Skeletal muscle satellite cell (primary cell): ENCODE results near the gene FYB1.
A peak's percentile ranks its signal among the peaks of the same experiment; 100 is the strongest.

Experiments used
- H3K27me3 ChIP-seq: 2 replicates; pipeline ENCODE4 v1.7.0; 2013; ENCODE audit warnings: low read length; ENCODE audit not compliant: control insufficient read depth, insufficient read depth
- H3K36me3 ChIP-seq: 2 replicates; pipeline ENCODE4 v1.7.0; 2013; ENCODE audit warnings: mild to moderate bottlenecking, control low read depth, low read length; ENCODE audit not compliant: insufficient read depth
- H3K4me1 ChIP-seq: 2 replicates; pipeline ENCODE4 v1.7.0; 2013; ENCODE audit warnings: low read length; ENCODE audit not compliant: control insufficient read depth, insufficient read depth
- H3K4me2 ChIP-seq: 2 replicates; pipeline ENCODE4 v1.7.0; 2013; ENCODE audit warnings: mild to moderate bottlenecking, low read length
- H3K4me3 ChIP-seq: 2 replicates; pipeline ENCODE4 v1.7.0; 2013; ENCODE audit warnings: low read length
- H3K9ac ChIP-seq: 2 replicates; pipeline ENCODE4 v1.7.0; 2013; ENCODE audit warnings: mild to moderate bottlenecking, low read depth, low read length, moderate library complexity
- H3K9me3 ChIP-seq: replicated peaks from 2 replicates; pipeline ENCODE4 v1.7.0; 2013; ENCODE audit warnings: mild to moderate bottlenecking, control low read depth, low read length

FYB1 gene

GRCh38 chr5:39107350-39107749 lies 112.0 kb downstream of the FYB1 start:
- H3K4me2 ChIP-seq: no peak overlapping the region
- H3K9me3 ChIP-seq: no peaks in the 10 kb centered on the region
- H3K27me3 ChIP-seq: no peaks in the 10 kb centered on the region
- H3K9ac ChIP-seq: no peak overlapping the region
- no peaks in the 10 kb centered on the region for H3K36me3 ChIP-seq
- H3K4me3 ChIP-seq: no peak overlapping the region
- H3K4me1 ChIP-seq: peaks cover 31% of the 10 kb centered on the region

- Histone ChIP-seq H3K4me3 (no peak overlapping the region), H3K36me3 (no peaks in the 10 kb centered on the region), H3K27me3 (no peaks in the 10 kb centered on the region), H3K9ac (no peak overlapping the region), H3K9me3 (no peaks in the 10 kb centered on the region), H3K4me1 (peaks cover 38% of the 10 kb centered on the region), H3K4me2 (peak overlapping the region; percentile 44)
Observed at GRCh38 chr5:39106322-39106721, 113.0 kb downstream of the FYB1 start.

DNA sequence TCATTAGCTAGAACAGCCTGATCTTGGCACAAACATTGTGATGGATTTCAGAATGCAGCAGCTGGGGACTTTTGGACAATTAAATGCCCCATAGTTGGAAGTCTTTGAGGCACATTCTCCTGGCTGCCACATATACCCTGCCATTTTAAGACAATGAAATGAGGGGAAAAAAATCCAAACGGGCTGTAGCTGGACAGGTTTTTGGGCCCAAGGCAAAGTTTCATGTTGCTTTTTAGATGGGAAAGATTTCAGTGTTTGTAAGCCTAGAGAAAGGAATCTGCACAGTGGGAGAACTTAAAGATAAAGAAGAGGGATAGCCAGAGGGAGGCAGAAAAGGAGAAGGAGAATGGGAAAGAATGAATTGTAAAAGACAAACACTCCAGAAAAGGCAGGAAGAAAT lies 115.1 kb downstream of the FYB1 start:
- Histone ChIP-seq H3K4me1 (peaks cover 55% of the 10 kb centered on the region), H3K36me3 (no peaks in the 10 kb centered on the region), H3K4me2 (no peak overlapping the region), H3K4me3 (no peak overlapping the region), H3K9me3 (no peaks in the 10 kb centered on the region), H3K9ac (no peak overlapping the region), H3K27me3 (no peaks in the 10 kb centered on the region)

- peaks cover 49% of the 10 kb centered on the region for H3K4me1 ChIP-seq
- no peaks in the 10 kb centered on the region for H3K36me3 ChIP-seq
- peak overlapping the region; percentile 68 for H3K4me2 ChIP-seq
- no peak overlapping the region for H3K4me3 ChIP-seq
- H3K27me3 ChIP-seq: no peaks in the 10 kb centered on the region
- no peaks in the 10 kb centered on the region for H3K9me3 ChIP-seq
- peak overlapping the region; percentile 24 for H3K9ac ChIP-seq
Observed at GRCh38 chr5:39102684-39103155, 116.6 kb downstream of the FYB1 start.

DNA sequence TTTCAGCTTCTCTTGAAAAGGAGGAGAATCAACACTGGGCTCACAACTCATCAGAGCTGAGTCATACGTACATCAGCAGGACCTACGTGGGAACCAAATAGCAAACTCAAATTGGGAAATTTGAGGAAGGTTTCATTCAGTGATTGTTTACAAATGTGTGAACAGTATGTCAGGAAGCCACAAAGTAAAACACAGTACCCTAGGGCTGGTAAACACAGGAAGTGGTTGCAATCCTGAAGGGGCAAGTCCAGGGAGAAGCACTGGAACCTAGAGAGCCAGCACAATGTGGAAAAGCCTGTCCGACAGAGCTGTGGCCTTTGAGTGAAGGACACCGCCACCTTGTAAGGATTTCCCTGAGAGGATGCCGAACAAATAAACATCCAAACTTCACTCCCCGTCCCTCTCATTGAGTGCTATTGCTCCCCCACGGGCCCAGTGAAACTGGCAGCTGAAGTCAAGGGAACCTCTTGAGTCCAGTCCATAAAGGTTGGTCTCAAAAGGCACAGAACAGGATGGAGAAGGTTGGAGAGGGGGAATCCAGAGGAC lies 118.4 kb downstream of the FYB1 start:
- peak overlapping the region; percentile 48 for H3K4me2 ChIP-seq
- peak overlapping the region; percentile 32 for H3K4me3 ChIP-seq
- peak overlapping the region; percentile 64 for H3K9ac ChIP-seq
- no peaks in the 10 kb centered on the region for H3K9me3 ChIP-seq
- no peaks in the 10 kb centered on the region for H3K27me3 ChIP-seq
- peaks cover 42% of the 10 kb centered on the region for H3K4me1 ChIP-seq
- no peaks in the 10 kb centered on the region for H3K36me3 ChIP-seq

DNA sequence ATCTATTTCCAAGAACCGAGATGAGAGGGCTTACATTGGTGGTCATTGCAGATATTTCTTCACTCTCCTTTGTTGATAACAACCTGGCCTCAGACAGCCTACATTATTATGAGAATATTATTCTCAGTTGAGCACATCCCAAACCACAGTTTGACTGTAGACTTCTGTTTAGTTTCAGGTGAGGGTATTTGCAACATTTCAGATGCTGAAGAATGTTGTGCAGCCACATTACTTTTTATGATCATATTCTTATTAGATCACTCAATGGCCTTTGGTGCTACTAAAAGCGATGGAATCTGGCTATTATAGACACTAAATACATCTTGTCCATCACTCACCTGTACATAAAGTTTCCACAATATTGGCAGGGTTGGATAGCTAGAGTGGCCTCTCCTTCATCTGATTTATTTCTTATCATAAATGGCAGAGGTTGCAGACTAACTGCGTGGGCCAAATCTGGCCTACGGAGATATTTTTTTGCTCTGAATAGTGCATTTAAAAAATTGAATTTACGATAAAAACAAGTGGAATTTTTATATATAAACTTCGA lies 119.0 kb downstream of the FYB1 start:
- peak overlapping the region; percentile 18 for H3K4me2 ChIP-seq
- H3K4me3 ChIP-seq: no peak overlapping the region
- H3K9ac ChIP-seq: peak overlapping the region; percentile 38
- no peaks in the 10 kb centered on the region for H3K36me3 ChIP-seq
- H3K27me3 ChIP-seq: no peaks in the 10 kb centered on the region
- H3K9me3 ChIP-seq: no peaks in the 10 kb centered on the region
- H3K4me1 ChIP-seq: peaks cover 42% of the 10 kb centered on the region

GRCh38 chr5:39099831-39100230 lies 119.5 kb downstream of the FYB1 start:
- H3K4me1 ChIP-seq: peaks cover 42% of the 10 kb centered on the region
- no peaks in the 10 kb centered on the region for H3K36me3 ChIP-seq
- H3K4me3 ChIP-seq: no peak overlapping the region
- no peak overlapping the region for H3K9ac ChIP-seq
- no peaks in the 10 kb centered on the region for H3K9me3 ChIP-seq
- H3K27me3 ChIP-seq: no peaks in the 10 kb centered on the region
- H3K4me2 ChIP-seq: no peak overlapping the region

DNA sequence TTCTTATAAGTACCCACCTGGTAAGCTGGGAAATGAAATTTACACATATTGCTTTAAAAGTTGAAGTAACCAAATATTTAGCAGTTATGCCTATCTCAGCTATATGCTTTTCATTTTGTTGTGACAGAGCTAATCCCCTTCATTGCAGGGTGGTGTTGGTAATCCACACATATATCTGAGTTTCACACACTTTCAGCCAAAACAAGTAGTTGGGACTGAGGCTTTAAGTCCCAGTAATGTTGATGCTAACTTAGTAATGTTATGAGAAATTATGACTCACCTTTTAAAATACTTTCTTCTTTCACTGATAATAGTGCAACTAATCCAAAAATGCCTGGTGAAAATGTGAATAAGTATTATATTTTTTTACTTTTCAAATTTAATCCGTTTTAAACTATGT lies 126.0 kb downstream of the FYB1 start:
- Histone ChIP-seq H3K27me3 (no peaks in the 10 kb centered on the region), H3K36me3 (no peaks in the 10 kb centered on the region), H3K9me3 (no peaks in the 10 kb centered on the region), H3K4me2 (peak overlapping the region; percentile 27), H3K4me1 (peaks cover 17% of the 10 kb centered on the region), H3K9ac (peak overlapping the region; percentile 21), H3K4me3 (no peak overlapping the region)

- Histone ChIP-seq H3K36me3 (no peaks in the 10 kb centered on the region), H3K4me3 (no peak overlapping the region), H3K27me3 (no peaks in the 10 kb centered on the region), H3K9ac (peak overlapping the region; percentile 21), H3K4me2 (peak overlapping the region; percentile 27), H3K9me3 (no peaks in the 10 kb centered on the region), H3K4me1 (peaks cover 17% of the 10 kb centered on the region)
Observed at GRCh38 chr5:39092581-39093351, 126.6 kb downstream of the FYB1 start.

DNA sequence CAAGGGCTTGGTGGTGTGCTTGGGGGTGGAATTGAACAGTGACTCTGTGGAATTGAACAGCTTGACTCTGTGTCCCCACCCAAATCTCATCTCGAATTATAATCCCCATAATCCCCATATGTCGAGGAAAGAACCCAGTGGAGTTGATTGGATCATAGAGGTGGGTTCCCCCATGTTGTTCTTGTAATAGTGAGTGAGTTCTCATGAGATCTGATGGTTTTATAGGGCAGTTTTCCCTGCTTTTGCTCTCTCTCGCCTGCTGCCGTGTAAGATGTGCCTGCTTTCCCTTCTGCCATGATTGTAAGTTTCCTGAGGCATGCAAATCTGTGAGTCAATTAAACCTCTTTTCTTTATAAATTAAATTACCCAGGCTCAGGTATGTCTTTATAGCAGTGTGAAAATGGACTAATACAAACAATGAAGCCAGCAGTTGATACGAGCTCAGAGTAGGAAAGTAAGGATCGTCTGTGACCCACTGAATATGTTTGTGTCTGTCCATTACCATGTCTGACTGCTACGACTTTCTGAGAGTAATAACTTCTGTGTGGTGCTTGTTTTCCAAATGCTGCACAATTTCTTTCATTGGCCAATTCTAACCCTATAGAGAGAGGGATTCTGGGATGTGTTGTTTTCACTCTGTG lies 127.3 kb downstream of the FYB1 start:
- peaks cover 17% of the 10 kb centered on the region for H3K4me1 ChIP-seq
- H3K4me2 ChIP-seq: peak overlapping the region; percentile 27
- H3K9me3 ChIP-seq: no peaks in the 10 kb centered on the region
- H3K27me3 ChIP-seq: no peaks in the 10 kb centered on the region
- no peaks in the 10 kb centered on the region for H3K36me3 ChIP-seq
- no peak overlapping the region for H3K9ac ChIP-seq
- no peak overlapping the region for H3K4me3 ChIP-seq

DNA sequence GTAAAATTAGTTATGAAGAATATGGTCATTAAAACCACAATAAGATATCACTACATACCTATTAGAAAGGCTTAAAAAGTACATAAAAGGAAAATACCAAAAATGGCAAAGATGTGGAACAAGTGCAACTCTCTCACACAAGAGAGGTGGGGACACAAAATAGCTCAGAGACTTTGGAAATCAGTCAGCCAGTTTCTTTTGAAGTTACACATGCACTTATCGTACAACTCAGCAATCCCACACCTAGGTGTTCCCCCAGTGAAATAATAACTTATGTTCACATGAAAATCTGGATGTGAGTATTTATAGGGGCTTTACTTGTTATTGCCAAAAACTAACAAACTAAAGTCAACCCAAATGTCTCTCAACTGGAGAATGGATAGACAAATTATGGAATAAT lies 135.4 kb downstream of the FYB1 start:
- H3K9ac ChIP-seq: no peak overlapping the region
- H3K9me3 ChIP-seq: no peaks in the 10 kb centered on the region
- no peaks in the 10 kb centered on the region for H3K27me3 ChIP-seq
- H3K36me3 ChIP-seq: no peaks in the 10 kb centered on the region
- H3K4me2 ChIP-seq: no peak overlapping the region
- H3K4me3 ChIP-seq: no peak overlapping the region
- no peaks in the 10 kb centered on the region for H3K4me1 ChIP-seq
